Measurements from ENCODE around the gene TRPM3.

DNA sequence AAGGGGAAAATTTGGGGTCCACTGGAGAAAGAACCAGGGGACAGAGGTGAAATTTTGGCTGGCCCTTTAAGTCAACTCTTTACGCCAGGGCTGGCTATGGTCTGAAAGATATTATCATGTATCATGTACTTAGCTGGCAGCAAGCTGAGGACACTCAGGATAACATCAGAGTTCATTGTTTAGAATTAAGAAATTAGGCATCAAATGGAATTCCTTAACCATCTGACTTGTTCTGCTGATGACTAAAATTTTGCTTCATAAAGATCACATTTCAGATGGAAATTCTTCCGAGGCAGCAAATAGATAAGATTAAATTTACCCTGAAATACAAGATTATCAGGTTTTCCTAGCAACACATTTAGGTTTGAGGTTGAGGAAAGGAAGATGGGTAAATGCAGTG is 437.6 kb downstream of the TRPM3 start:
- TF ChIP-seq, protein P1, sequence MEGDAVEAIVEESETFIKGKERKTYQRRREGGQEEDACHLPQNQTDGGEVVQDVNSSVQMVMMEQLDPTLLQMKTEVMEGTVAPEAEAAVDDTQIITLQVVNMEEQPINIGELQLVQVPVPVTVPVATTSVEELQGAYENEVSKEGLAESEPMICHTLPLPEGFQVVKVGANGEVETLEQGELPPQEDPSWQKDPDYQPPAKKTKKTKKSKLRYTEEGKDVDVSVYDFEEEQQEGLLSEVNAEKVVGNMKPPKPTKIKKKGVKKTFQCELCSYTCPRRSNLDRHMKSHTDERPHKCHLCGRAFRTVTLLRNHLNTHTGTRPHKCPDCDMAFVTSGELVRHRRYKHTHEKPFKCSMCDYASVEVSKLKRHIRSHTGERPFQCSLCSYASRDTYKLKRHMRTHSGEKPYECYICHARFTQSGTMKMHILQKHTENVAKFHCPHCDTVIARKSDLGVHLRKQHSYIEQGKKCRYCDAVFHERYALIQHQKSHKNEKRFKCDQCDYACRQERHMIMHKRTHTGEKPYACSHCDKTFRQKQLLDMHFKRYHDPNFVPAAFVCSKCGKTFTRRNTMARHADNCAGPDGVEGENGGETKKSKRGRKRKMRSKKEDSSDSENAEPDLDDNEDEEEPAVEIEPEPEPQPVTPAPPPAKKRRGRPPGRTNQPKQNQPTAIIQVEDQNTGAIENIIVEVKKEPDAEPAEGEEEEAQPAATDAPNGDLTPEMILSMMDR (IDR thresholded peaks at IDR 0.05), result no peak
- TF ChIP-seq POLR2AphosphoS5 (IDR thresholded peaks at IDR 0.05) (no peak), POLR2A (IDR thresholded peaks at IDR 0.05) (no peak), EP300 (IDR thresholded peaks at IDR 0.05) (no peak)
